ENCODE data around the gene ZNF556. TPM values are rescaled to one million over a fixed set of nuclear protein-coding genes. Genes with fewer than 3 reads are reported as not detected.

The ZNF556 gene
- total RNA-seq, 1 experiment from 2014 or later = not detected

DNA sequence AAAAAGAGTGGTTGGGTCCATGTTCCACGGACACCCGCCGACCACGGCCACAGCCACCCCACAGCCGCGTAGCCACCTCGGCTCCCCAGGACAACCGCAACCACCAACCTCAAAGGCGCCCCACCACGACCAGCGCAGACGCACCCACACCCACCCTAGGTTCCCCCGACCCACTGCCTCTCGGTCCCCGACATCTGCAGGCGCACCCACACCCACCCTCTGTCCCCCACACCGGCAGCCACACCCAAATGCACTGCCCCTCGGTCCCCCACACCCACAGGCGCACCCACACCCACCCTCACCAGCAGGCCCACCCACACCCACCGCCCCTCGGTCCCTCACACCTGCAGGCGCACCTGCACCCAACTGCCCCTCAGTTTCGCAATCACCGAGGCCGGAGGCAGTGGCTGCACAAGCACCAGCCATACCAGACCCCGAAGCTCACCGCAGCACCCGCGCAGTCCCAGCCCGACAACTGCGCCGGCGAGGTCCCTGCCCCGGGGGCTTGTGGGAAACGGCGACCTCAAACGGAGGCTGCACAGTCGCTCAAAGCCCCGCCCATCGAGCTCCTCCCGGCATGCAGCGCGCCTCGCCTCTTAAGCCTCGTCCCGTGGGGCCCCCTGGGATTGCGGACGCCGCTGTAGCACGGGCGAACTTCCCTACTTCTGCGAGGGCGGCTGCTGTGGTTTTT, 59.4 kb downstream of the ZNF556 start:
- no peak overlapping the region for H3K27ac ChIP-seq (ENCODE audit: low read depth, low read length, poor library complexity, severe bottlenecking)
- no peak overlapping the region for H3K4me3 ChIP-seq (ENCODE audit: low read depth, low read length, poor library complexity, severe bottlenecking)
- no TSS peak for BruUV-seq (replicated peaks)
- intact Hi-C loops (cut with micrococcal nuclease; ENCODE audit: unreplicated experiment) = no loop called here
- no peaks in the 10 kb centered on the region for H3K27me3 ChIP-seq (replicated peaks; ENCODE audit: insufficient read depth, low read depth, low read length, poor library complexity)
- TF ChIP-seq EZH2 (IDR thresholded peaks at IDR 0.05; ENCODE audit: borderline replicate concordance, low read depth, low read length, poor library complexity, severe bottlenecking) = no peak
- TF ChIP-seq, protein P1, sequence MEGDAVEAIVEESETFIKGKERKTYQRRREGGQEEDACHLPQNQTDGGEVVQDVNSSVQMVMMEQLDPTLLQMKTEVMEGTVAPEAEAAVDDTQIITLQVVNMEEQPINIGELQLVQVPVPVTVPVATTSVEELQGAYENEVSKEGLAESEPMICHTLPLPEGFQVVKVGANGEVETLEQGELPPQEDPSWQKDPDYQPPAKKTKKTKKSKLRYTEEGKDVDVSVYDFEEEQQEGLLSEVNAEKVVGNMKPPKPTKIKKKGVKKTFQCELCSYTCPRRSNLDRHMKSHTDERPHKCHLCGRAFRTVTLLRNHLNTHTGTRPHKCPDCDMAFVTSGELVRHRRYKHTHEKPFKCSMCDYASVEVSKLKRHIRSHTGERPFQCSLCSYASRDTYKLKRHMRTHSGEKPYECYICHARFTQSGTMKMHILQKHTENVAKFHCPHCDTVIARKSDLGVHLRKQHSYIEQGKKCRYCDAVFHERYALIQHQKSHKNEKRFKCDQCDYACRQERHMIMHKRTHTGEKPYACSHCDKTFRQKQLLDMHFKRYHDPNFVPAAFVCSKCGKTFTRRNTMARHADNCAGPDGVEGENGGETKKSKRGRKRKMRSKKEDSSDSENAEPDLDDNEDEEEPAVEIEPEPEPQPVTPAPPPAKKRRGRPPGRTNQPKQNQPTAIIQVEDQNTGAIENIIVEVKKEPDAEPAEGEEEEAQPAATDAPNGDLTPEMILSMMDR (conservative IDR thresholded peaks at IDR 0.05; ENCODE audit: low read depth, low read length) = no peak
- CTCF ChIA-PET = no interaction called here
- DNase-seq (ENCODE audit: low spot score) = no peak
- no peaks in the 10 kb centered on the region for H3K36me3 ChIP-seq (ENCODE audit: insufficient read depth, low read length, poor library complexity, severe bottlenecking)
- POLR2A ChIA-PET (ENCODE audit: low non-redundant PET) = no interaction called here
- no peaks in the 10 kb centered on the region for H3K4me1 ChIP-seq (ENCODE audit: insufficient read depth, low read length, poor library complexity, severe bottlenecking)
- H3K9me3 ChIP-seq (ENCODE audit: low read depth, low read length, poor library complexity, severe bottlenecking) = peaks cover 5% of the 10 kb centered on the region

DNA sequence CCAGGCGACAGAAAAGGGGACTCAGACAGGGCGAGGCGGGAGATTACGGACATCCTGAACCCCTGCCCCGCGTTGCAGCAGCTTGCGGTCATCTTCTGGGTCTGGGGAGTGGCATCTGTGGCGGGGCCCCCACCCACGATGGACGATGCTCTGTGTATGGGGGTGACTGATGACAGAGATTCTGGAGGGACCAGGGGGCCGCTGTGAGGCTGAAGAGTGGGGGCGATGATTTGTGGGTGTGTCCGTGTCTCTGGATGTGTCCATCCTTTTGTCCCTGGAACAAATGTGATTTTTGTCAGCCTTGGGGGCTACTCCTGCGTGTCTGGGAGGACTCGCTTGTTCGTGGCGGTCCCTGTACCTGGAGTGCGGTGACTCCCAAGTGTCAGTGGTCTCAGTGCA, 59.9 kb downstream of the ZNF556 start:
- BruUV-seq (replicated peaks) = no TSS peak
- H3K9me3 ChIP-seq (ENCODE audit: low read depth, low read length, poor library complexity, severe bottlenecking) = peaks cover 5% of the 10 kb centered on the region
- no peaks in the 10 kb centered on the region for H3K27me3 ChIP-seq (replicated peaks; ENCODE audit: insufficient read depth, low read depth, low read length, poor library complexity)
- no peak overlapping the region for H3K4me3 ChIP-seq (ENCODE audit: low read depth, low read length, poor library complexity, severe bottlenecking)
- TF ChIP-seq EZH2 (IDR thresholded peaks at IDR 0.05; ENCODE audit: borderline replicate concordance, low read depth, low read length, poor library complexity, severe bottlenecking) = no peak
- TF ChIP-seq, protein P1 (conservative IDR thresholded peaks at IDR 0.05; ENCODE audit: low read depth, low read length) = no peak
- intact Hi-C loops (cut with micrococcal nuclease; ENCODE audit: unreplicated experiment) = no loop called here
- H3K36me3 ChIP-seq (ENCODE audit: insufficient read depth, low read length, poor library complexity, severe bottlenecking) = no peaks in the 10 kb centered on the region
- no peak for DNase-seq (ENCODE audit: low spot score)
- ChIA-PET CTCF (no interaction called here), POLR2A (ENCODE audit: low non-redundant PET) (no interaction called here)
- H3K27ac ChIP-seq (ENCODE audit: low read depth, low read length, poor library complexity, severe bottlenecking) = no peak overlapping the region
- H3K4me1 ChIP-seq (ENCODE audit: insufficient read depth, low read length, poor library complexity, severe bottlenecking) = no peaks in the 10 kb centered on the region

Other genes starting within 250 kb of the ZNF556 start
- gene GNG7, start 164.6 kb upstream of the ZNF556 start, total RNA-seq (2021) = 0.30 and 1.4 TPM in 2 replicates
- gene DIRAS1, start 146.0 kb upstream of the ZNF556 start, total RNA-seq (2021) = 36.8 and 46.5 TPM in 2 replicates
- 43.2 and 44.8 TPM in 2 replicates for gene SLC39A3, start 127.3 kb upstream of the ZNF556 start, total RNA-seq (2021)
- 101 and 106 TPM in 2 replicates for gene SGTA, start 84.1 kb upstream of the ZNF556 start, total RNA-seq (2021)
- 168 and 186 TPM in 2 replicates for gene THOP1, start 81.8 kb upstream of the ZNF556 start, total RNA-seq (2021)
- gene ZNF554, start 47.5 kb upstream of the ZNF556 start, total RNA-seq (2021) = 3.5 and 5.1 TPM in 2 replicates
- gene ZNF555, start 25.9 kb upstream of the ZNF556 start, total RNA-seq (2021) = 4.8 and 6.2 TPM in 2 replicates
- 5.1 and 5.5 TPM in 2 replicates for gene ZNF57, start 33.6 kb downstream of the ZNF556 start, total RNA-seq (2021)
- 6.3 and 6.4 TPM in 2 replicates for gene ZNF77, start 77.6 kb downstream of the ZNF556 start, total RNA-seq (2021)
- gene TLE6, start 110.2 kb downstream of the ZNF556 start, total RNA-seq (2021) = 1.1 TPM in 1 of 2 replicates, not detected in the other
- gene TLE2, start 161.9 kb downstream of the ZNF556 start, total RNA-seq (2021) = 10.8 and 18.3 TPM in 2 replicates
- 360 and 397 TPM in 2 replicates for gene TLE5, start 195.2 kb downstream of the ZNF556 start, total RNA-seq (2021)
- 61.6 and 64.3 TPM in 2 replicates for gene GNA11, start 227.0 kb downstream of the ZNF556 start, total RNA-seq (2021)

Measured in A673 (cell line).